Tibial nerve (tissue), 4 donors: ENCODE measurements around the gene PVRIG.

Source experiments
- EP300 ChIP-seq, 2 donors: sonication (generic); formaldehyde crosslinking; IDR thresholded peaks; one replicate each; pipeline ENCODE4 v1.6.1; 2017; ENCODE audit warnings: antibody characterized with exemption in 2 of 2, mild to moderate bottlenecking in 1 of 2
- POLR2A ChIP-seq, 2 donors: fragments of 450-650 bp; IDR thresholded peaks; one replicate each; pipeline ENCODE4 v1.6.1; 2017; ENCODE audit warnings: antibody characterized with exemption in 2 of 2, mild to moderate bottlenecking in 2 of 2, moderate library complexity in 2 of 2
- TF ChIP-seq, protein P1 (sequence below), 5 experiments: fragments of 200-600 bp in 3 of 5; fragments of 450-650 bp in 2 of 5; sonication (generic) in 3 of 5; IDR thresholded peaks; one replicate each; pipeline ENCODE4 v1.5.1; 2016 to 2019; ENCODE audit warnings: antibody characterized with exemption in 5 of 5, mild to moderate bottlenecking in 3 of 5, moderate library complexity in 2 of 5

DNA sequence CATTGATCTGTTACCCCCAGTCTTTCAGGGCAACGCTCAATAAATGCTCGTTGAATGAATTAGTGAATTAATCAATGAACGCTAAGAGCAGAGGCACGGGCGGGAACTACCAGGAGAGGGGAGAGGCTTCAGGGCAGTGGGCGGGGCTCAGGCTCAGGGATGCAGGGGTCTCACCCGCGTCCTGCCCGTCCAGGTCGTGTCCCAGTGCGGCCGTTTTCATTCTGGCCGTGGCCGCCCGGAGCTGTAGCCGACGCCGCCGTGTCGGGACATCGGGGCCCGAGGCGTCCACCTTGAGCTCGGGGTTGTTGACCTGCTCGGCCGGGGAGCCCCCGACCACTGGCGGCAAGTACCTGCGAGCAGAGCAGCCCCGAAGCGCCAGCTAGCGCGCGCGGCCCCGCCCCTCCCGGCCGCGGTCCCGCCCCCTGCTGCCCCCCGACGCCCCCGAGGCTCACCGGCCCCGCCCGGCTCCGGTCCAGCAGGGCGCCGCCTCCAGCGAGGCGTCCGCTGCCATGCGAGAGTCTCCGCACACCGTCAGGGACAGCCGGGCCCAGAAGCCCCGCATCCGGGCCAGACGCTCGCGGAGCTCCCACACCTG is 48.6 kb upstream of the PVRIG start:
- TF ChIP-seq, protein P1, sequence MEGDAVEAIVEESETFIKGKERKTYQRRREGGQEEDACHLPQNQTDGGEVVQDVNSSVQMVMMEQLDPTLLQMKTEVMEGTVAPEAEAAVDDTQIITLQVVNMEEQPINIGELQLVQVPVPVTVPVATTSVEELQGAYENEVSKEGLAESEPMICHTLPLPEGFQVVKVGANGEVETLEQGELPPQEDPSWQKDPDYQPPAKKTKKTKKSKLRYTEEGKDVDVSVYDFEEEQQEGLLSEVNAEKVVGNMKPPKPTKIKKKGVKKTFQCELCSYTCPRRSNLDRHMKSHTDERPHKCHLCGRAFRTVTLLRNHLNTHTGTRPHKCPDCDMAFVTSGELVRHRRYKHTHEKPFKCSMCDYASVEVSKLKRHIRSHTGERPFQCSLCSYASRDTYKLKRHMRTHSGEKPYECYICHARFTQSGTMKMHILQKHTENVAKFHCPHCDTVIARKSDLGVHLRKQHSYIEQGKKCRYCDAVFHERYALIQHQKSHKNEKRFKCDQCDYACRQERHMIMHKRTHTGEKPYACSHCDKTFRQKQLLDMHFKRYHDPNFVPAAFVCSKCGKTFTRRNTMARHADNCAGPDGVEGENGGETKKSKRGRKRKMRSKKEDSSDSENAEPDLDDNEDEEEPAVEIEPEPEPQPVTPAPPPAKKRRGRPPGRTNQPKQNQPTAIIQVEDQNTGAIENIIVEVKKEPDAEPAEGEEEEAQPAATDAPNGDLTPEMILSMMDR (IDR thresholded peaks at IDR 0.05), result no peak
- TF ChIP-seq POLR2A (IDR thresholded peaks at IDR 0.05), result no peak
- TF ChIP-seq EP300 (IDR thresholded peaks at IDR 0.05), result no peak
